Vagina (tissue), 2 donors: ENCODE measurements around the gene MRPS22.

Experiments
- CTCF ChIP-seq, 3 experiments: fragments of 450-650 bp in 2 of 3; fragments of 200-600 bp in 1 of 3; sonication (generic) in 1 of 3; IDR thresholded peaks; one replicate each; pipeline ENCODE4 v1.5.1; 2017 to 2019; ENCODE audit warnings: antibody characterized with exemption in 3 of 3, mild to moderate bottlenecking in 2 of 3, moderate library complexity in 2 of 3
- POLR2A ChIP-seq, 2 donors: fragments of 450-650 bp; IDR thresholded peaks; one replicate each; pipeline ENCODE4 v1.6.1; 2017; ENCODE audit warnings: antibody characterized with exemption in 2 of 2, mild to moderate bottlenecking in 2 of 2, moderate library complexity in 2 of 2

- TF ChIP-seq CTCF (IDR thresholded peaks at IDR 0.05) (no peak), POLR2A (IDR thresholded peaks at IDR 0.05) (no peak)
Measured at GRCh38 chr3:139308560-139308959, 35.3 kb upstream of the MRPS22 start.
